ENCODE data around the gene URI1. TPM values are rescaled to one million over a fixed set of nuclear protein-coding genes. Genes with fewer than 3 reads are reported as not detected.
A peak's percentile ranks its signal among the peaks of the same experiment; 100 is the strongest.

Gene URI1
- total RNA-seq, 1 experiment from 2014 or later, result 71.0 TPM

- Histone ChIP-seq H3K36me3 (ENCODE audit: control insufficient read depth, insufficient read depth, low read length) (no peaks in the 10 kb centered on the region; the same call in 1 of the 2 replicates), H3K4me1 (ENCODE audit: control insufficient read depth, insufficient read depth, low read length) (peaks cover 23% of the 10 kb centered on the region), H3K9me3 (ENCODE audit: control insufficient read depth, insufficient read depth, low read depth, low read length) (no peaks in the 10 kb centered on the region), H3K27ac (ENCODE audit: low read length) (peak overlapping the region; percentile 91), H3K27me3 (ENCODE audit: control insufficient read depth, insufficient read depth, low read length) (no peaks in the 10 kb centered on the region), H3K4me3 (ENCODE audit: low read depth in 2 of 2, low read length in 2 of 2) (peak overlapping the region; percentile 90 to 94)
- POLR2A ChIA-PET, result interaction anchor here (0.7 to 0.8 kb wide), 2 partner anchors 70 to 86 kb away, joined by 4 to 14 read pairs; no protein-coding TSS in a partner anchor
- TF ChIP-seq SIN3A (IDR thresholded peaks at IDR 0.05; ENCODE audit: borderline replicate concordance, insufficient read depth, low read depth, low read length) (peak; percentile 35; the same call in 1 of the 2 replicates), POLR2AphosphoS5 (IDR thresholded peaks at IDR 0.05; ENCODE audit: low read depth, low read length) (no peak; the same call in 1 of the 2 replicates)
- TF ChIP-seq, protein P1, sequence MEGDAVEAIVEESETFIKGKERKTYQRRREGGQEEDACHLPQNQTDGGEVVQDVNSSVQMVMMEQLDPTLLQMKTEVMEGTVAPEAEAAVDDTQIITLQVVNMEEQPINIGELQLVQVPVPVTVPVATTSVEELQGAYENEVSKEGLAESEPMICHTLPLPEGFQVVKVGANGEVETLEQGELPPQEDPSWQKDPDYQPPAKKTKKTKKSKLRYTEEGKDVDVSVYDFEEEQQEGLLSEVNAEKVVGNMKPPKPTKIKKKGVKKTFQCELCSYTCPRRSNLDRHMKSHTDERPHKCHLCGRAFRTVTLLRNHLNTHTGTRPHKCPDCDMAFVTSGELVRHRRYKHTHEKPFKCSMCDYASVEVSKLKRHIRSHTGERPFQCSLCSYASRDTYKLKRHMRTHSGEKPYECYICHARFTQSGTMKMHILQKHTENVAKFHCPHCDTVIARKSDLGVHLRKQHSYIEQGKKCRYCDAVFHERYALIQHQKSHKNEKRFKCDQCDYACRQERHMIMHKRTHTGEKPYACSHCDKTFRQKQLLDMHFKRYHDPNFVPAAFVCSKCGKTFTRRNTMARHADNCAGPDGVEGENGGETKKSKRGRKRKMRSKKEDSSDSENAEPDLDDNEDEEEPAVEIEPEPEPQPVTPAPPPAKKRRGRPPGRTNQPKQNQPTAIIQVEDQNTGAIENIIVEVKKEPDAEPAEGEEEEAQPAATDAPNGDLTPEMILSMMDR (IDR thresholded peaks at IDR 0.05), result no peak
- DNase-seq (ENCODE audit: low read depth, low spot score) (no peak), ATAC-seq (peak; percentile 90)
- in situ Hi-C loops (cut with HindIII; ENCODE audit: low pct_unique_long_range_greater_than_20kb, low sequenced_read_pairs) (no loop called here), intact Hi-C loops (cut with micrococcal nuclease; ENCODE audit: unreplicated experiment) (no loop called here)
- CTCF ChIA-PET, result interaction anchor here (0.6 to 1.1 kb wide), 4 partner anchors 78 to 150 kb away, joined by 3 to 7 read pairs (median 4); no protein-coding TSS in a partner anchor
- no TSS peak for BruUV-seq (replicated peaks)
Observed at GRCh38 chr19:29942404-29943261, 594 bp downstream of the URI1 start.

DNA sequence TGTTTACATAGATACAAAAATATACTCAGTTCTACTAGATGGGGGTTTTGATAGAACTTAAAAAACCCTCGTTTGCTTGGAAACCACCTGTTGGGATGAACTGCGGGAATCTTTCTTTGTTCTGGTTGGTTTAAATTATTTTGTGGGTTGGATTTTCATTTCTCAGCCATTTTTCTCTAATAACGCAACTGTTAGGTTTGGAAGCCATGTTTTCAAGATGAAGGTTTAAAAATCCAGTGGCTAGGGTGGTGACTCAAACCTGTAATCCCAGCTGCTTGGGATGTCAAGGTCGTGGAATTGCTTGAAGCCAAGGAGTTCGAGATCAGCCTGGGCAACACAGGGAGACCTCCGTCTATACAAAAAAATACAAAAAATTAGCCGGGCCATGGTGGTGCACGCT lies 1.6 kb downstream of the URI1 start:
- CTCF ChIA-PET, result interaction anchor here (0.6 kb wide), 1 partner anchor 145 kb away, joined by 3 read pairs; no protein-coding TSS in a partner anchor
- in situ Hi-C loops (cut with HindIII; ENCODE audit: low pct_unique_long_range_greater_than_20kb, low sequenced_read_pairs), result no loop called here
- peak overlapping the region; percentile 90 to 94 for H3K4me3 ChIP-seq (ENCODE audit: low read depth in 2 of 2, low read length in 2 of 2)

More for the DNA sequence above, 1.6 kb downstream of the URI1 start:
- POLR2A ChIA-PET, result no interaction called here
- Histone ChIP-seq H3K27ac (ENCODE audit: low read length) (peak overlapping the region; percentile 91), H3K36me3 (ENCODE audit: control insufficient read depth, insufficient read depth, low read length) (no peaks in the 10 kb centered on the region; the same call in 1 of the 2 replicates), H3K27me3 (ENCODE audit: control insufficient read depth, insufficient read depth, low read length) (no peaks in the 10 kb centered on the region), H3K9me3 (ENCODE audit: control insufficient read depth, insufficient read depth, low read depth, low read length) (no peaks in the 10 kb centered on the region), H3K4me1 (ENCODE audit: control insufficient read depth, insufficient read depth, low read length) (peaks cover 25% of the 10 kb centered on the region)
- ATAC-seq, result no peak
- intact Hi-C loops (cut with micrococcal nuclease; ENCODE audit: unreplicated experiment), result no loop called here
- DNase-seq (ENCODE audit: low read depth, low spot score), result no peak
- BruUV-seq (replicated peaks), result TSS peak; percentile 79
- no peak for TF ChIP-seq TCF7L2 (IDR thresholded peaks at IDR 0.05; ENCODE audit: low read depth, low read length)
- no peak for TF ChIP-seq POLR2AphosphoS5 (IDR thresholded peaks at IDR 0.05; ENCODE audit: low read depth, low read length)
- TF ChIP-seq, protein P1 (IDR thresholded peaks at IDR 0.05), result no peak
- no peak for TF ChIP-seq SIN3A (IDR thresholded peaks at IDR 0.05; ENCODE audit: borderline replicate concordance, insufficient read depth, low read depth, low read length)
- TF ChIP-seq, protein P2, sequence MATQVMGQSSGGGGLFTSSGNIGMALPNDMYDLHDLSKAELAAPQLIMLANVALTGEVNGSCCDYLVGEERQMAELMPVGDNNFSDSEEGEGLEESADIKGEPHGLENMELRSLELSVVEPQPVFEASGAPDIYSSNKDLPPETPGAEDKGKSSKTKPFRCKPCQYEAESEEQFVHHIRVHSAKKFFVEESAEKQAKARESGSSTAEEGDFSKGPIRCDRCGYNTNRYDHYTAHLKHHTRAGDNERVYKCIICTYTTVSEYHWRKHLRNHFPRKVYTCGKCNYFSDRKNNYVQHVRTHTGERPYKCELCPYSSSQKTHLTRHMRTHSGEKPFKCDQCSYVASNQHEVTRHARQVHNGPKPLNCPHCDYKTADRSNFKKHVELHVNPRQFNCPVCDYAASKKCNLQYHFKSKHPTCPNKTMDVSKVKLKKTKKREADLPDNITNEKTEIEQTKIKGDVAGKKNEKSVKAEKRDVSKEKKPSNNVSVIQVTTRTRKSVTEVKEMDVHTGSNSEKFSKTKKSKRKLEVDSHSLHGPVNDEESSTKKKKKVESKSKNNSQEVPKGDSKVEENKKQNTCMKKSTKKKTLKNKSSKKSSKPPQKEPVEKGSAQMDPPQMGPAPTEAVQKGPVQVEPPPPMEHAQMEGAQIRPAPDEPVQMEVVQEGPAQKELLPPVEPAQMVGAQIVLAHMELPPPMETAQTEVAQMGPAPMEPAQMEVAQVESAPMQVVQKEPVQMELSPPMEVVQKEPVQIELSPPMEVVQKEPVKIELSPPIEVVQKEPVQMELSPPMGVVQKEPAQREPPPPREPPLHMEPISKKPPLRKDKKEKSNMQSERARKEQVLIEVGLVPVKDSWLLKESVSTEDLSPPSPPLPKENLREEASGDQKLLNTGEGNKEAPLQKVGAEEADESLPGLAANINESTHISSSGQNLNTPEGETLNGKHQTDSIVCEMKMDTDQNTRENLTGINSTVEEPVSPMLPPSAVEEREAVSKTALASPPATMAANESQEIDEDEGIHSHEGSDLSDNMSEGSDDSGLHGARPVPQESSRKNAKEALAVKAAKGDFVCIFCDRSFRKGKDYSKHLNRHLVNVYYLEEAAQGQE (IDR thresholded peaks at IDR 0.05; ENCODE audit: insufficient read depth in 1 of 2, low read depth in 2 of 2, low read length in 1 of 2), result no peak
